H1 (cell line): Measurements from ENCODE around the gene STARD3. TPM values are rescaled to one million over a fixed set of nuclear protein-coding genes. Genes with fewer than 3 reads are reported as not detected.

ENCODE experiments used
- BCL11A ChIP-seq, 2 experiments: IDR thresholded peaks; one replicate each; pipeline ENCODE4 v1.6.1; 2011; ENCODE audit warnings: low read depth in 2 of 2, low read length in 2 of 2, mild to moderate bottlenecking in 2 of 2
- CBX8 ChIP-seq: fragments of 300-800, 300-1000 bp; sonication (generic); IDR thresholded peaks from 2 replicates; pipeline ENCODE4 v1.7.1; 2016; ENCODE audit warnings: low read depth, low read length, borderline replicate concordance
- KDM4A ChIP-seq: IDR thresholded peaks from one replicate; pipeline ENCODE4 v1.7.1; 2012; ENCODE audit warnings: low read depth, mild to moderate bottlenecking, moderate library complexity, low read length, inconsistent platforms; ENCODE audit not compliant: severe bottlenecking
- SIN3A ChIP-seq, 2 experiments: IDR thresholded peaks in 1 of 2; conservative IDR thresholded peaks in 1 of 2; 2 replicates each; pipeline ENCODE4 v1.6.1; 2011 to 2012; ENCODE audit warnings: low read length in 2 of 2, improper control_type of control experiment in 1 of 2, low read depth in 1 of 2, mild to moderate bottlenecking in 1 of 2
- SP2 ChIP-seq: IDR thresholded peaks from 2 replicates; pipeline ENCODE4 v1.6.1; 2012; ENCODE audit warnings: mild to moderate bottlenecking, low read length, inconsistent platforms
- TAF1 ChIP-seq: IDR thresholded peaks from 2 replicates; pipeline ENCODE4 v1.6.1; 2011; ENCODE audit warnings: mild to moderate bottlenecking, low read depth, low read length
- YY1 ChIP-seq: IDR thresholded peaks from 2 replicates; pipeline ENCODE4 v1.6.1; 2011; ENCODE audit warnings: low read depth, mild to moderate bottlenecking, low read length
- polyA plus RNA-seq, 7 experiments: library from polyadenylated mRNA; depleted of rRNA in 3 of 7; stranded (reverse) in 5 of 7; unstranded in 2 of 7; fragments of >200 nt in 5 of 7; fragments of 200-250 nt in 2 of 7; gene quantifications; 1 replicate in 5 of 7; 2 replicates in 1 of 7; 4 replicates in 1 of 7; pipeline versions ENCODE4 v1.2.1 to v1.2.3, GENCODE V29; 2011 to 2013; ENCODE audit warnings: missing spikeins in 2 of 7, mixed read lengths in 2 of 7
- total RNA-seq: library from RNA; stranded (reverse); fragmentation: NEBNext Ultra II Directional; extraction: Animal tissue kit (Norgen Biotek cat#: 25700); gene quantifications from 2 replicates; pipeline ENCODE4 v1.2.1, GENCODE V29; 2021
- TF ChIP-seq, protein P1 (sequence below): fragments of 300-600 bp; sonication (generic); IDR thresholded peaks from 2 replicates; pipeline ENCODE4 v1.7.1; 2012; ENCODE audit warnings: low read length, moderate library complexity, mild to moderate bottlenecking, inconsistent platforms; ENCODE audit not compliant: insufficient replicate concordance
- TF ChIP-seq, protein P2 (sequence below): IDR thresholded peaks from 2 replicates; pipeline ENCODE4 v1.6.1; 2012; ENCODE audit warnings: inconsistent platforms

The STARD3 gene
- total and polyA plus RNA-seq, 2 of the 8 experiments (the other 6 are each of a cell fraction or from before 2014, with no cell fraction given) = 47.6 to 80.3 TPM

DNA sequence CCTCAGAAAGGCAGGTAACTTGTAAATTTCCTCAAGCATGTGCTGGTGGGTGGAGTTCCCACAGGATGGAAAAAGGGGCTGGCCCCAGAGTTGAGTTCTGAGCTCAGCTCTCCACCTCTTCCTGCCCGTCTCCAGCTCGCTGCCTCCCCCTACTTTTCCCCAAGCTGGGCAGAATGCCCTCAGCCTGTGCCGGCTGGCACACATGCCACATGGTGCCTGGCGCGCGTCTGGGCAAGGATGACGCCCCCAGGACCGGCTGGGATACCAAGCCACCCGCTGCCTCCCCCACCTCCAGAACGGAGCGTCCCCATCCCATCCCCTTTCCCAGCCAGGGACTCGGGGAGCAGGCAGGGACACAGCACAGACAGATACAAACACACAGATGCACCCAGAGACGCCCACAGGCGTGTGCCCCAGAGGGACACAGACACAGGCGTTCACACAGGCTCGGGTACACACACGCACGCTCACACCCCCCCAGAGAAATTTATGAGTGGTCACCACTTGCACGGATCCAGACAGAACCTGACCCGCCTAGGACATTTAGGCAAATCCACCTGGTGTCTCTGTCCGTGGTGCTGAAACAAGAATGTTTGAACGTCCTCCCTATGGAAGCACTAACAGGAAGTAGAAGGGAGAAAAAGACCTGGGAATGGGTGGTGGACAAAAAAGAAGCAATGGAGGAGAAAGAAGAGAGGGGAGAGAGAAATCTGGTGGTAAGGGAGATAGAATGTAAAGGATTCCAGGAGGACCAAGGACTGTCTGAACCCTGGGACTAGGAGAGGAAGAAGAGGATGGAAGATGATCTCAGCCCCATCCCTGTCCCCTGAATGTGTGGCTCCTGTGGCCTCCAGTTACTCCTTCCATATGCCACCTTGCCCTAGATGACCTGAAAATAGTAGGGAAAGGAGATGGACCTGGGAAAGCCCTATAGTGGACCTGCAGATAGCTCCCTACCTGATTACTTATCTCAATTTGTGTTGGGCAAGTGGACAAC lies 44.7 kb upstream of the STARD3 start (continued):
- TF ChIP-seq, protein P1, sequence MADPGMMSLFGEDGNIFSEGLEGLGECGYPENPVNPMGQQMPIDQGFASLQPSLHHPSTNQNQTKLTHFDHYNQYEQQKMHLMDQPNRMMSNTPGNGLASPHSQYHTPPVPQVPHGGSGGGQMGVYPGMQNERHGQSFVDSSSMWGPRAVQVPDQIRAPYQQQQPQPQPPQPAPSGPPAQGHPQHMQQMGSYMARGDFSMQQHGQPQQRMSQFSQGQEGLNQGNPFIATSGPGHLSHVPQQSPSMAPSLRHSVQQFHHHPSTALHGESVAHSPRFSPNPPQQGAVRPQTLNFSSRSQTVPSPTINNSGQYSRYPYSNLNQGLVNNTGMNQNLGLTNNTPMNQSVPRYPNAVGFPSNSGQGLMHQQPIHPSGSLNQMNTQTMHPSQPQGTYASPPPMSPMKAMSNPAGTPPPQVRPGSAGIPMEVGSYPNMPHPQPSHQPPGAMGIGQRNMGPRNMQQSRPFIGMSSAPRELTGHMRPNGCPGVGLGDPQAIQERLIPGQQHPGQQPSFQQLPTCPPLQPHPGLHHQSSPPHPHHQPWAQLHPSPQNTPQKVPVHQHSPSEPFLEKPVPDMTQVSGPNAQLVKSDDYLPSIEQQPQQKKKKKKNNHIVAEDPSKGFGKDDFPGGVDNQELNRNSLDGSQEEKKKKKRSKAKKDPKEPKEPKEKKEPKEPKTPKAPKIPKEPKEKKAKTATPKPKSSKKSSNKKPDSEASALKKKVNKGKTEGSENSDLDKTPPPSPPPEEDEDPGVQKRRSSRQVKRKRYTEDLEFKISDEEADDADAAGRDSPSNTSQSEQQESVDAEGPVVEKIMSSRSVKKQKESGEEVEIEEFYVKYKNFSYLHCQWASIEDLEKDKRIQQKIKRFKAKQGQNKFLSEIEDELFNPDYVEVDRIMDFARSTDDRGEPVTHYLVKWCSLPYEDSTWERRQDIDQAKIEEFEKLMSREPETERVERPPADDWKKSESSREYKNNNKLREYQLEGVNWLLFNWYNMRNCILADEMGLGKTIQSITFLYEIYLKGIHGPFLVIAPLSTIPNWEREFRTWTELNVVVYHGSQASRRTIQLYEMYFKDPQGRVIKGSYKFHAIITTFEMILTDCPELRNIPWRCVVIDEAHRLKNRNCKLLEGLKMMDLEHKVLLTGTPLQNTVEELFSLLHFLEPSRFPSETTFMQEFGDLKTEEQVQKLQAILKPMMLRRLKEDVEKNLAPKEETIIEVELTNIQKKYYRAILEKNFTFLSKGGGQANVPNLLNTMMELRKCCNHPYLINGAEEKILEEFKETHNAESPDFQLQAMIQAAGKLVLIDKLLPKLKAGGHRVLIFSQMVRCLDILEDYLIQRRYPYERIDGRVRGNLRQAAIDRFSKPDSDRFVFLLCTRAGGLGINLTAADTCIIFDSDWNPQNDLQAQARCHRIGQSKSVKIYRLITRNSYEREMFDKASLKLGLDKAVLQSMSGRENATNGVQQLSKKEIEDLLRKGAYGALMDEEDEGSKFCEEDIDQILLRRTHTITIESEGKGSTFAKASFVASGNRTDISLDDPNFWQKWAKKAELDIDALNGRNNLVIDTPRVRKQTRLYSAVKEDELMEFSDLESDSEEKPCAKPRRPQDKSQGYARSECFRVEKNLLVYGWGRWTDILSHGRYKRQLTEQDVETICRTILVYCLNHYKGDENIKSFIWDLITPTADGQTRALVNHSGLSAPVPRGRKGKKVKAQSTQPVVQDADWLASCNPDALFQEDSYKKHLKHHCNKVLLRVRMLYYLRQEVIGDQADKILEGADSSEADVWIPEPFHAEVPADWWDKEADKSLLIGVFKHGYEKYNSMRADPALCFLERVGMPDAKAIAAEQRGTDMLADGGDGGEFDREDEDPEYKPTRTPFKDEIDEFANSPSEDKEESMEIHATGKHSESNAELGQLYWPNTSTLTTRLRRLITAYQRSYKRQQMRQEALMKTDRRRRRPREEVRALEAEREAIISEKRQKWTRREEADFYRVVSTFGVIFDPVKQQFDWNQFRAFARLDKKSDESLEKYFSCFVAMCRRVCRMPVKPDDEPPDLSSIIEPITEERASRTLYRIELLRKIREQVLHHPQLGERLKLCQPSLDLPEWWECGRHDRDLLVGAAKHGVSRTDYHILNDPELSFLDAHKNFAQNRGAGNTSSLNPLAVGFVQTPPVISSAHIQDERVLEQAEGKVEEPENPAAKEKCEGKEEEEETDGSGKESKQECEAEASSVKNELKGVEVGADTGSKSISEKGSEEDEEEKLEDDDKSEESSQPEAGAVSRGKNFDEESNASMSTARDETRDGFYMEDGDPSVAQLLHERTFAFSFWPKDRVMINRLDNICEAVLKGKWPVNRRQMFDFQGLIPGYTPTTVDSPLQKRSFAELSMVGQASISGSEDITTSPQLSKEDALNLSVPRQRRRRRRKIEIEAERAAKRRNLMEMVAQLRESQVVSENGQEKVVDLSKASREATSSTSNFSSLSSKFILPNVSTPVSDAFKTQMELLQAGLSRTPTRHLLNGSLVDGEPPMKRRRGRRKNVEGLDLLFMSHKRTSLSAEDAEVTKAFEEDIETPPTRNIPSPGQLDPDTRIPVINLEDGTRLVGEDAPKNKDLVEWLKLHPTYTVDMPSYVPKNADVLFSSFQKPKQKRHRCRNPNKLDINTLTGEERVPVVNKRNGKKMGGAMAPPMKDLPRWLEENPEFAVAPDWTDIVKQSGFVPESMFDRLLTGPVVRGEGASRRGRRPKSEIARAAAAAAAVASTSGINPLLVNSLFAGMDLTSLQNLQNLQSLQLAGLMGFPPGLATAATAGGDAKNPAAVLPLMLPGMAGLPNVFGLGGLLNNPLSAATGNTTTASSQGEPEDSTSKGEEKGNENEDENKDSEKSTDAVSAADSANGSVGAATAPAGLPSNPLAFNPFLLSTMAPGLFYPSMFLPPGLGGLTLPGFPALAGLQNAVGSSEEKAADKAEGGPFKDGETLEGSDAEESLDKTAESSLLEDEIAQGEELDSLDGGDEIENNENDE = no peak
- peak; percentile 96 to 97 for TF ChIP-seq SIN3A (conservative IDR thresholded peaks at IDR 0.05 in 1 of 2, IDR thresholded peaks at IDR 0.05 in 1 of 2; ENCODE audit: low read depth in 1 of 2, low read length in 2 of 2)
- TF ChIP-seq, protein P2, sequence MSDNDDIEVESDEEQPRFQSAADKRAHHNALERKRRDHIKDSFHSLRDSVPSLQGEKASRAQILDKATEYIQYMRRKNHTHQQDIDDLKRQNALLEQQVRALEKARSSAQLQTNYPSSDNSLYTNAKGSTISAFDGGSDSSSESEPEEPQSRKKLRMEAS = 0 out of 2 replicates have a peak, but pooled peaks have one; percentile 6
- TF ChIP-seq CBX8 = no peak
- TF ChIP-seq KDM4A = no peak
- no peak for TF ChIP-seq YY1
- TF ChIP-seq TAF1 = no peak
- no peak for TF ChIP-seq BCL11A (IDR thresholded peaks at IDR 0.05; ENCODE audit: low read depth in 2 of 2, low read length in 2 of 2)
- TF ChIP-seq SP2 = no peak
